T-cell (primary cell): ENCODE results near the gene TC2N. TPM values are rescaled to one million over a fixed set of nuclear protein-coding genes. Genes with fewer than 3 reads are reported as not detected.

Source experiments
- ATAC-seq, 4 experiments: fragments of 200-7000 bp in 3 of 4; fragments of 150-1000 bp in 1 of 4; cut with Tn5 transposase; replicated peaks in 1 of 4; 1 replicate in 3 of 4; 2 replicates in 1 of 4; pipeline ENCODE4 v1.10.0; 2021; ENCODE audit warnings: moderate library complexity in 3 of 4, mild to moderate bottlenecking in 2 of 4, moderate number of reproducible peaks in 1 of 4
- CTCF ChIA-PET, 2 donors: fragments of 300-600 bp; sonication (Branson Sonifier 250); formaldehyde crosslinking; loops; one replicate each; lab custom pipeline; 2022; ENCODE audit warnings: antibody characterized with exemption in 2 of 2; lab: Charles Lee
- POLR2A ChIA-PET, 2 donors: fragments of 300-600 bp; sonication (Branson Sonifier 250); formaldehyde crosslinking; loops; one replicate each; lab custom pipeline; 2022; ENCODE audit warnings: antibody characterized with exemption in 2 of 2; lab: Charles Lee
- DNase-seq, 35 experiments: peaks; one replicate each; pipeline versions ENCODE4 v3.0.0 to v3.0.0-alpha.2; 2013 to 2023
- H3K27ac ChIP-seq: one replicate; pipeline ENCODE4 v1.5.1; 2013; ENCODE audit warnings: low read length
- H3K27me3 ChIP-seq, 2 experiments: replicated peaks in 1 of 2; 1 replicate in 1 of 2; 2 replicates in 1 of 2; pipeline versions ENCODE4 v1.6.1 to v1.7.0; 2013; ENCODE audit warnings: low read length in 1 of 2, mixed read lengths in 1 of 2; ENCODE audit not compliant: control insufficient read depth in 2 of 2, insufficient read depth in 2 of 2; ENCODE audit errors: extremely low read depth in 1 of 2
- H3K36me3 ChIP-seq, 2 donors: 1 replicate in 1 of 2; 2 replicates in 1 of 2; pipeline versions ENCODE4 v1.6.1 to v1.7.0; 2013; ENCODE audit warnings: low read length in 1 of 2; ENCODE audit not compliant: control insufficient read depth in 2 of 2, insufficient read depth in 1 of 2; ENCODE audit errors: extremely low read depth in 1 of 2
- H3K4me1 ChIP-seq, 2 experiments: 1 replicate in 1 of 2; 2 replicates in 1 of 2; pipeline versions ENCODE4 v1.6.1 to v1.7.0; 2013; ENCODE audit warnings: low read length in 2 of 2, mixed read lengths in 1 of 2; ENCODE audit not compliant: insufficient read depth in 2 of 2, control insufficient read depth in 1 of 2; ENCODE audit errors: extremely low read depth in 1 of 2
- H3K4me3 ChIP-seq, 2 donors: 1 replicate in 1 of 2; 2 replicates in 1 of 2; pipeline versions ENCODE4 v1.5.1 to v1.7.0; 2013; ENCODE audit warnings: mild to moderate bottlenecking in 2 of 2, low read length in 1 of 2, moderate library complexity in 1 of 2; ENCODE audit not compliant: control insufficient read depth in 1 of 2; ENCODE audit errors: extremely low read depth in 1 of 2
- H3K9me3 ChIP-seq: 2 replicates; pipeline ENCODE4 v1.7.0; 2013
- H3K27ac Mint-ChIP-seq, 2 donors: one replicate each; pipeline ENCODE4 v1.8.0; 2020 to 2021; ENCODE audit warnings: mild to moderate bottlenecking in 2 of 2, mixed read lengths in 2 of 2
- H3K27me3 Mint-ChIP-seq, 2 donors: one replicate each; pipeline ENCODE4 v1.8.0; 2021 to 2022; ENCODE audit warnings: mixed read lengths in 2 of 2
- H3K36me3 Mint-ChIP-seq: one replicate; pipeline ENCODE4 v1.8.0; 2021; ENCODE audit warnings: mixed read lengths
- H3K4me1 Mint-ChIP-seq, 3 donors: one replicate each; pipeline ENCODE4 v1.8.0; 2020 to 2022; ENCODE audit warnings: mixed read lengths in 3 of 3, mild to moderate bottlenecking in 1 of 3
- H3K4me3 Mint-ChIP-seq, 3 donors: one replicate each; pipeline ENCODE4 v1.8.0; 2020 to 2022; ENCODE audit warnings: mild to moderate bottlenecking in 3 of 3, mixed read lengths in 3 of 3, moderate library complexity in 3 of 3
- H3K9me3 Mint-ChIP-seq, 3 donors: one replicate each; pipeline ENCODE4 v1.8.0; 2020 to 2022; ENCODE audit warnings: mixed read lengths in 3 of 3
- WGBS: methylation state at CpG from one replicate; pipeline ENCODE4 v1.1.5; 2013; ENCODE audit warnings: missing lambda C conversion rate; ENCODE audit not compliant: insufficient coverage; 5-methylcytosine and 5-hydroxymethylcytosine counted together
- total RNA-seq, 35 experiments: library from RNA in 6 of 35; stranded (reverse) in 6 of 35; fragments of 120-200 nt in 1 of 35; gene quantifications; one replicate each; pipeline versions ENCODE4 v1.2.1 to v1.2.4 and lab custom pipeline; 2013 to 2026

TC2N gene
- total RNA-seq, 5 donors from 2014 or later (not counting 1 experiment from before 2014, with no cell fraction given): 203 to 274 (median 243) TPM

GRCh38 chr14:91882776-91883175 is 15.4 kb upstream of the TC2N start:
- no peaks in the 10 kb centered on the region for H3K27me3 ChIP-seq
- H3K36me3 ChIP-seq: no peaks in the 10 kb centered on the region
- 83% methylated on average over 2 of the region's 4 CpGs for WGBS
- H3K27ac Mint-ChIP-seq: no peak overlapping the region
- no peaks in the 10 kb centered on the region for H3K9me3 ChIP-seq
- ChIA-PET POLR2A (no interaction called here), CTCF (no interaction called here)
- DNase-seq (no peak), ATAC-seq (no peak)
- no peak overlapping the region for H3K4me3 ChIP-seq
- H3K4me1 Mint-ChIP-seq: peaks cover 41 to 59% (median 45%) of the 10 kb centered on the region in 3 donors
- H3K36me3 Mint-ChIP-seq: no peaks in the 10 kb centered on the region
- H3K4me3 Mint-ChIP-seq: no peak overlapping the region
- H3K9me3 Mint-ChIP-seq: no peaks in the 10 kb centered on the region
- H3K27ac ChIP-seq: no peak overlapping the region
- peaks cover 6 to 26% of the 10 kb centered on the region in 2 experiments for H3K4me1 ChIP-seq
- H3K27me3 Mint-ChIP-seq: no peaks in the 10 kb centered on the region

GRCh38 chr14:91882369-91882768 is 15.0 kb upstream of the TC2N start:
- 98% methylated on average over 5 of the region's 5 CpGs for WGBS
- POLR2A ChIA-PET: no interaction called here
- Histone ChIP-seq H3K36me3 (no peaks in the 10 kb centered on the region), H3K4me3 (no peak overlapping the region), H3K9me3 (no peaks in the 10 kb centered on the region), H3K27me3 (no peaks in the 10 kb centered on the region), H3K4me1 (peaks cover 9 to 28% of the 10 kb centered on the region in 2 experiments), H3K27ac (no peak overlapping the region)
- no peaks in the 10 kb centered on the region for H3K9me3 Mint-ChIP-seq
- H3K27me3 Mint-ChIP-seq: no peaks in the 10 kb centered on the region
- H3K36me3 Mint-ChIP-seq: no peaks in the 10 kb centered on the region
- peaks cover 45 to 63% (median 49%) of the 10 kb centered on the region in 3 donors for H3K4me1 Mint-ChIP-seq
- H3K27ac Mint-ChIP-seq: no peak overlapping the region
- H3K4me3 Mint-ChIP-seq: no peak overlapping the region
- ATAC-seq (no peak), DNase-seq (no peak)
- CTCF ChIA-PET: no interaction called here

- Mint-ChIP-seq H3K4me3 (peak overlapping the region in 1 of 3 donors; percentile 22), H3K9me3 (no peaks in the 10 kb centered on the region), H3K4me1 (peaks cover 73 to 83% (median 75%) of the 10 kb centered on the region in 3 donors), H3K36me3 (no peaks in the 10 kb centered on the region), H3K27ac (peak overlapping the region; percentile 43 to 57), H3K27me3 (no peaks in the 10 kb centered on the region)
- WGBS: 84% methylated on average over 6 of the region's 6 CpGs
- Histone ChIP-seq H3K36me3 (no peaks in the 10 kb centered on the region), H3K9me3 (no peaks in the 10 kb centered on the region), H3K4me3 (no peak overlapping the region), H3K27me3 (no peaks in the 10 kb centered on the region), H3K27ac (no peak overlapping the region), H3K4me1 (peaks cover 27 to 58% of the 10 kb centered on the region in 2 experiments)
- CTCF ChIA-PET: no interaction called here
- ATAC-seq (no peak), DNase-seq (no peak)
- POLR2A ChIA-PET: interaction anchor here in 1 of 2 donors (0.5 kb wide), 2 partner anchors 10 to 12 kb away, joined by 3 to 6 read pairs; no protein-coding TSS in a partner anchor
These were observed 11.9 kb upstream of the TC2N start for GRCh38 chr14:91879196-91879595.

- ATAC-seq: no peak
These were observed 10.9 kb upstream of the TC2N start for GRCh38 chr14:91878274-91878673.

GRCh38 chr14:91877376-91877915 is 10.1 kb upstream of the TC2N start:
- Histone ChIP-seq H3K4me1 (peaks cover 38 to 76% of the 10 kb centered on the region in 2 experiments), H3K9me3 (no peaks in the 10 kb centered on the region), H3K36me3 (no peaks in the 10 kb centered on the region), H3K27ac (no peak overlapping the region), H3K4me3 (no peak overlapping the region), H3K27me3 (no peaks in the 10 kb centered on the region)
- Mint-ChIP-seq H3K27ac (peak overlapping the region; percentile 71 to 100), H3K4me3 (peak overlapping the region in 1 of 3 donors; percentile 29), H3K9me3 (no peaks in the 10 kb centered on the region), H3K36me3 (no peaks in the 10 kb centered on the region), H3K4me1 (peaks cover 86 to 93% (median 89%) of the 10 kb centered on the region in 3 donors), H3K27me3 (no peaks in the 10 kb centered on the region)
- ChIA-PET CTCF (no interaction called here), POLR2A (interaction anchor here in 1 of 2 donors (0.6 kb wide), 1 partner anchor 86 kb away, joined by 5 read pairs; no protein-coding TSS in a partner anchor)
- no peak for ATAC-seq
- 86% methylated on average over 12 of the region's 13 CpGs for WGBS
- DNase-seq: no peak

More at GRCh38 chr14:91878274-91878673, 10.9 kb upstream of the TC2N start:
- POLR2A ChIA-PET: no interaction called here
- H3K9me3 ChIP-seq: no peaks in the 10 kb centered on the region
- CTCF ChIA-PET: no interaction called here
- no peaks in the 10 kb centered on the region for H3K27me3 ChIP-seq
- H3K36me3 Mint-ChIP-seq: no peaks in the 10 kb centered on the region
- H3K27me3 Mint-ChIP-seq: no peaks in the 10 kb centered on the region
- no peak overlapping the region for H3K27ac ChIP-seq
- H3K4me1 Mint-ChIP-seq: peaks cover 83 to 90% (median 83%) of the 10 kb centered on the region in 3 donors
- no peak for DNase-seq
- H3K36me3 ChIP-seq: no peaks in the 10 kb centered on the region
- H3K4me3 ChIP-seq: no peak overlapping the region
- H3K4me1 ChIP-seq: peaks cover 35 to 68% of the 10 kb centered on the region in 2 experiments
- no peaks in the 10 kb centered on the region for H3K9me3 Mint-ChIP-seq
- H3K4me3 Mint-ChIP-seq: peak overlapping the region in 1 of 3 donors; percentile 0
- peak overlapping the region in 1 of 2 donors; percentile 57 for H3K27ac Mint-ChIP-seq
- 100% methylated on average over 5 of the region's 5 CpGs for WGBS

GRCh38 chr14:91876492-91876891 is 9.2 kb upstream of the TC2N start:
- ATAC-seq (no peak), DNase-seq (no peak)
- H3K27ac ChIP-seq: no peak overlapping the region
- H3K27me3 ChIP-seq: no peaks in the 10 kb centered on the region
- peaks cover 95 to 98% (median 96%) of the 10 kb centered on the region in 3 donors for H3K4me1 Mint-ChIP-seq
- peaks cover 45 to 85% of the 10 kb centered on the region in 2 experiments for H3K4me1 ChIP-seq
- H3K4me3 Mint-ChIP-seq: peak overlapping the region in 1 of 3 donors; percentile 27
- H3K9me3 Mint-ChIP-seq: no peaks in the 10 kb centered on the region
- 92% methylated on average over 6 of the region's 6 CpGs for WGBS
- no peaks in the 10 kb centered on the region for H3K9me3 ChIP-seq
- no peak overlapping the region for H3K4me3 ChIP-seq
- no peaks in the 10 kb centered on the region for H3K36me3 ChIP-seq
- ChIA-PET POLR2A (no interaction called here), CTCF (no interaction called here)
- no peaks in the 10 kb centered on the region for H3K36me3 Mint-ChIP-seq
- peak overlapping the region; percentile 100 for H3K27ac Mint-ChIP-seq
- no peaks in the 10 kb centered on the region for H3K27me3 Mint-ChIP-seq
